NCI-H1092 (cell line): Measurements from ENCODE around the gene TNS4.

Experiments used
- DNase-seq: peaks from one replicate; lab custom pipeline; 2025; lab: John Stamatoyannopoulos, UW

TNS4 gene

DNA sequence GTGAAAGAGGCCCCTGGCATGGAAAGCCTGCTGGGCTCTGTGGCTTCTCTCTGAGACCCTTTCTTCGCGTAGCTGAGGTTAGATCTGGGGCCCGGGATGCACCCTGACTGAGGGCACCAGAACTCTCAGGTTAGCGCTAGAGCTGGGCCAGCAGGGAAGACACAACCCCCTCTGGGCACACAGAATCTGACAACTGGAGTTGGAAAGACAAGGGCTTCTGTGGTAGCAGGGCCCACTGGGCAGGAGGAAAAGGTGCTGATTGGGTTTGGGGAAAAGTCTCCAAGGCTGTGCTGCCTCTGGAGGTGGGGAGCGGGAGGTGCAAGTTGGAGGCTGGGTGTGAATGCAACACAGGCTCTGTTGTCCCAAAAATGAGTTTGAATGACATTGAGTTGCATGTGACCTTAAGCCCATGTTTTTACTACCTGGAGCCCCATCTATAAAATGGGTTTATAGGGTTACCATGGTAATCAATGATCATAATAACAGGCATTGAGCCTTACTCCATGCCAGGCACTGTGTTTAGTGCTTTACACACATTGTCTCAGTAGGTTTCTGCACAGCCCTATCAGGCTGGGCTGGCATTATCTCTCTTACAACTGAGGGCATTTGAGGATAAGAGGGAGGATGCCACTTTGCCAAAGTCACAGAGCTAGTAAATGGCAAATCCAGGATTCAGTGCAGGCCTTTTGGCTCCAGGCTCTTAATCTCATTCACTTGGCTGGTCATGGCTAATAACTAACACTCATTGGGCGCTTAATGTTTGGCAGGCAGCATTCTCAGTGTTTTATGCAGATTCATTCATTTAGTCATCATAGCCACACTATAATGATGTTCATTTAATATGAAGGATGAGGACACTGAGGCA lies 67.6 kb downstream of the TNS4 start:
- DNase-seq: no peak

GRCh38 chr17:40432864-40433528 lies 68.4 kb downstream of the TNS4 start:
- no peak for DNase-seq

DNA sequence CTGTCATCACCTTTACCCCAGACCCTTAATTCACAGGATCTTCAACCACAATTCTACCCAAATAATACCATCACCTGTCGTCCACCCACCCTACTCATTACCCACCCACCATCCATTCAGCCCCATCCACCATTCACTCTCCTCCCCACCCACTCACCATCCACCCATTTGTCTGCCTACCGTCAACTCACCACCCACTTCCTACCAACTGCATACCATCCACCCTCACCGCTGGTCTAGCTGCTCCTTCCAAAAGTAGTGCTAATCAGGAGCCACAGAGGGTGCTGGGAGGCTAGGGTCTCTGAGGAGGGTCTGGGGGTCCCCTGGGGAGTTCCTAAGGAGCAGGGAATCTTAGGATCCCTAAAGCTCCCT lies 70.2 kb downstream of the TNS4 start:
- DNase-seq: no peak

DNA sequence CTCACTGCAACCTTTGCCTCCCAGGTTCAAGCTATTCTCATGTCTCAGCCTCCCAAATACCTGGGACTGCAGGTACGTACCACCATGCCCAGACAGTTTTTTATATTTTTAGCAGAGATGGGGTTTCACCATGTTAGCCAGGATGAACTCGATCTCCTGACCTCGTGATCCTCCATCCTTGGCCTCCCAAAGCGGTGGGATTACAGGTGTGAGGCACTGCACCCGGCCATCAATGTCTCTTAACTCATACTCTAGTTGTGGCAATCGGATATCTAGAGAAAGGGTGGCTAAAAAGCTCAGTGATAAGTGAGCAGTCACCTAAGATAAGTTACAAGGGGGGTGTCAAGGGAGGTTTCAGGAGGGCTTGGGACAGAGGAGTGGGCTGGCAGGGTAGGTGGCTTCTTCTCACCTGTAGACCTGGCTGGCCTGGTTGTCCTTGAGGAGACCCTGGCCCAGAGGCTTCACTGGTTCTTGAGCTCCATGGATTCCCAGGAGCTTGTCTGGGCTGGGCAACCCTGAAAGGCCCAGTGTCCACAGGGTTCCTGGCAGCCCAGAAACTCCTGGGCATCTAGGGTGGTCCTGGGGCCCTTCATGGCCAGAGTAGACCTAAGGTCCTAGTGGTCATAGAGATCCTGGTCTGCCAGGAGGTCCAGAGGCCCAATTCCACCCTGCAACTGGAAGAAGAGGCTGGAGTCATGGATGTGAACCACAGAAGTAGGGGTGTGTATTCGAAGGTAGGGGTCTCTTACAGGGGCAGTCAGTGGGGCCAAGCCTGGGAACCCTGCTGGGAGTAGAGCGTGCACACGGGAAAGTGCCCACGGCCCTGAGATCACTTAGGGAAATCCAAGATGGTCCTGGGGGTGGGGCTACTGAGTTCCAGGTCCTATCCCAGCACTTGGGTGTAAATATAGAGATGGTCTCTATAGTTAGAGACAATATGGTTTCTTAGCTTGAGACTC lies 70.9 kb downstream of the TNS4 start:
- no peak for DNase-seq

DNA sequence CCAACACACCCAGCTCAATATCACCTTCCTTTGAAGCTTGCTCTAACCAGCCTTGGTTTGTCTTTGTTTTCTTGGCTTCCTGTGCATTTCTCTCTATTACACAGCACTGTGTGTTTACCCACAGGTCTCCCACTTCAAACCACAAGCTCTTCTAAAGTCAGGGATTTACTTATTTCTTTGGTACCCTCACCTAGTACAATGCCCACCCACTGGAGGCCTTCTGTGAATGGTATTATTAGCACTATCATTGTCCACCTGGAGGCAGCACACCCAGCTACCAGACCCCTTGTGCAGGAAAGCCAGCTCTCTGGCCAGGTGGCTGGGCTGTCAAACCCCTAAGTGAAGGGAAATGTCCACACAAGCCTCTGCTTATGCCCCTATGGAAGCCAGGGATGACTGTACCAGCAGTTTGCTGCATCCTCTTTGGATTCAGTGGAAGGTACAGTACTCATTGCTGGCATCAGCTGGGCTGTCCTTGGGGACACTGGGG lies 74.4 kb downstream of the TNS4 start:
- no peak for DNase-seq
